ENCODE results near the gene FA2H.
"Not testable (repeated sequence)": the region's sequence is repeated elsewhere in the genome, so short reads cannot be mapped to it uniquely, and the experiment has no call there.

FA2H gene

DNA sequence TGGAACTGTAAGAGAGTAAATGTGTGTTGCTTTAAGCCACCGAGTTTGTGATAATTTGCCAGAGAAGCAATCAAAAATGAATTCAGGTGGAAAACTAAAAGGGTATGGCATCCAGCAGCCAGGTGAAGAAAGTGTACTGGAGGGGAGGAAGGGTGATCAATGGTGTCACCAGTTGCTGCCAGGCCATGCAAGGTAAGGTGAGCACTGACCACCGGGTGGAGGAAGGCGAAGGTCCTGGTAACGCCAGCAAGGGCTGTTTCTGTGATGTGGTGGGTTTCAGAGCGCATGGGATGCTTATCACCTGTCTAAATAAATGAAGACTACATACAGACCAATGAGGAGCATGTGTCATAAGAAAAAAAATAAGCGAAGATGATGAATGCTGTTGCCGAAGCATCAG is 6.9 kb downstream of the FA2H start:
- no peak overlapping the region for H3K18ac ChIP-seq (ENCODE audit: low read length)
- H2BK5ac ChIP-seq (ENCODE audit: low read length), result no peak overlapping the region
- no peak overlapping the region for H4K8ac ChIP-seq (ENCODE audit: low read depth, low read length)
- no peak overlapping the region for H2BK120ac ChIP-seq (ENCODE audit: low read depth, low read length)
- no peak overlapping the region for H3K4me3 ChIP-seq (ENCODE audit: low read length in 2 of 2)
- no peak overlapping the region for H3K14ac ChIP-seq (ENCODE audit: low read length)
- no peak overlapping the region for H2BK12ac ChIP-seq (ENCODE audit: low read length)
- no peak overlapping the region for H4K91ac ChIP-seq (ENCODE audit: low read depth, low read length, poor library complexity)
- H3K4ac ChIP-seq (ENCODE audit: low read length), result no peak overlapping the region
- no peak overlapping the region for H2AFZ ChIP-seq (ENCODE audit: low read length)
- H3K27ac ChIP-seq (replicated peaks; ENCODE audit: low read length), result no peak overlapping the region
- H3K36me3 ChIP-seq (replicated peaks in 1 of 2; ENCODE audit: control insufficient read depth in 2 of 2, insufficient read depth in 2 of 2, low read length in 2 of 2), result no peaks in the 10 kb centered on the region
- no peaks in the 10 kb centered on the region for H3K79me1 ChIP-seq (ENCODE audit: low read depth, low read length)
- H3K4me2 ChIP-seq (ENCODE audit: insufficient read depth, low read length, poor library complexity, severe bottlenecking), result no peak overlapping the region
- H3K9me3 ChIP-seq (replicated peaks in 1 of 2; ENCODE audit: control insufficient read depth in 2 of 2, insufficient read depth in 1 of 2, low read depth in 1 of 2, low read length in 2 of 2), result no peaks in the 10 kb centered on the region
- DNase-seq (ENCODE audit: low spot score), result no peak
- H2AK5ac ChIP-seq (ENCODE audit: low read depth, low read length), result no peak overlapping the region
- no peak overlapping the region for H2BK15ac ChIP-seq (ENCODE audit: low read length)
- H3K23ac ChIP-seq (ENCODE audit: low read depth, low read length, poor library complexity), result no peak overlapping the region
- no peaks in the 10 kb centered on the region for H3K4me1 ChIP-seq (ENCODE audit: control insufficient read depth in 2 of 2, insufficient read depth in 1 of 2, low read depth in 1 of 2, low read length in 2 of 2)
- peaks cover 2 to 43% (median 6%) of the 10 kb centered on the region in 3 experiments for H3K27me3 ChIP-seq (ENCODE audit: control insufficient read depth in 3 of 3, insufficient read depth in 3 of 3, low read depth in 1 of 3, low read length in 3 of 3)
- no CpG with 5 or more reads among the region's 7 CpGs for WGBS, 2 donors (ENCODE audit: extremely low coverage in 2 of 2, insufficient read length in 2 of 2, insufficient replicate concordance in 1 of 2)
- no peak overlapping the region for H3K9ac ChIP-seq (ENCODE audit: low read depth, low read length, poor library complexity)

DNA sequence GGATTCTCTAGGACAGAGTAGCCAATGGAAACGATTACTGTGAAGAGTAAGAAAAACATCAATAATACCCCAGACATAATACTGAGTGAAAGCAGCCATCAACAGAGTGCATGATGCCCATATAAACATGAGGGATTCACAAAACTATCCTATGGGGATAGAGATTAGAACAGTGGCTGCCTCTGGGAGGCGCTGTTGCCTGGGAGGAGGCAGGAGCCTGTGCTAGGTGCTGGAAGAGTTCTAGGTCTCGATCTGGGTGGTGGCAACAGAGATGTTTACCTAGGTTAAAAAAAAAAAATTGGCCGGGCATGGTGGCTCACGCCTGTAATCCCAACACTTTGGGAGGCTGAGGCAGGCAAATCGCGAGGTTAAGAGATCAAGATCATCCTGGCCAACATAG is 7.9 kb downstream of the FA2H start:
- no peak overlapping the region for H2BK12ac ChIP-seq (ENCODE audit: low read length)
- H2AK5ac ChIP-seq (ENCODE audit: low read depth, low read length), result no peak overlapping the region
- H3K9me3 ChIP-seq (replicated peaks in 1 of 2; ENCODE audit: control insufficient read depth in 2 of 2, insufficient read depth in 1 of 2, low read depth in 1 of 2, low read length in 2 of 2), result no peaks in the 10 kb centered on the region
- H2AFZ ChIP-seq (ENCODE audit: low read length), result no peak overlapping the region
- H2BK120ac ChIP-seq (ENCODE audit: low read depth, low read length), result no peak overlapping the region
- H4K8ac ChIP-seq (ENCODE audit: low read depth, low read length), result no peak overlapping the region
- H3K36me3 ChIP-seq (replicated peaks in 1 of 2; ENCODE audit: control insufficient read depth in 2 of 2, insufficient read depth in 2 of 2, low read length in 2 of 2), result no peaks in the 10 kb centered on the region
- no peak overlapping the region for H2BK15ac ChIP-seq (ENCODE audit: low read length)
- H3K9ac ChIP-seq (ENCODE audit: low read depth, low read length, poor library complexity), result no peak overlapping the region
- H3K18ac ChIP-seq (ENCODE audit: low read length), result no peak overlapping the region
- no peak overlapping the region for H3K27ac ChIP-seq (replicated peaks; ENCODE audit: low read length)
- H3K4me2 ChIP-seq (ENCODE audit: insufficient read depth, low read length, poor library complexity, severe bottlenecking), result no peak overlapping the region
- no peak overlapping the region for H4K91ac ChIP-seq (ENCODE audit: low read depth, low read length, poor library complexity)
- H3K4me3 ChIP-seq (ENCODE audit: low read length in 2 of 2), result no peak overlapping the region
- no peaks in the 10 kb centered on the region for H3K79me1 ChIP-seq (ENCODE audit: low read depth, low read length)
- H3K23ac ChIP-seq (ENCODE audit: low read depth, low read length, poor library complexity), result no peak overlapping the region
- H3K14ac ChIP-seq (ENCODE audit: low read length), result no peak overlapping the region
- no peak overlapping the region for H3K4ac ChIP-seq (ENCODE audit: low read length)
- H3K27me3 ChIP-seq (ENCODE audit: control insufficient read depth in 3 of 3, insufficient read depth in 3 of 3, low read depth in 1 of 3, low read length in 3 of 3), result peaks cover 0 to 33% (median 1%) of the 10 kb centered on the region in 3 experiments
- no peak for DNase-seq (ENCODE audit: low spot score)
- no peak overlapping the region for H2BK5ac ChIP-seq (ENCODE audit: low read length)
- WGBS, 2 donors (ENCODE audit: extremely low coverage in 2 of 2, insufficient read length in 2 of 2, insufficient replicate concordance in 1 of 2), result no CpG with 5 or more reads among the region's 7 CpGs
- H3K4me1 ChIP-seq (ENCODE audit: control insufficient read depth in 2 of 2, insufficient read depth in 1 of 2, low read depth in 1 of 2, low read length in 2 of 2), result no peaks in the 10 kb centered on the region

DNA sequence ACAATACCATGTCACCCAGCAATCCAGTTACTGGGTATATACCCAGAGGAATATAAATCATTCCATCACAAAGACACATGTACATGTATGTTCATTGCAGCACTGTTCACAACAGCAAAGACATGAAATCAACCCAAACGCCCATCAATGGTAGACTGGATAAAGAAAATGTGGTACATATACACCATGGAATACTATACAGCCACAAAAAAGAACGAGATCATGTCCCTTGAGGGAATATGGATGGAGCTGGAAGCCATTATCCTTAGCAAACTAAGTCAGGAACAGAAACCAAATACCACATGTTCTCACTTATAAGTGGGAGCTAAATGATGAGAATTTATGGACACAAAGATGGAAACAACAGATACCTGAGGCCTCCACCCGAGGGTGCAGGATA is 10.4 kb downstream of the FA2H start:
- not testable (repeated sequence) for H2BK12ac ChIP-seq (ENCODE audit: low read length); H3K4ac ChIP-seq (ENCODE audit: low read length); H2AFZ ChIP-seq (ENCODE audit: low read length); H3K79me1 ChIP-seq (ENCODE audit: low read depth, low read length); H2BK15ac ChIP-seq (ENCODE audit: low read length); H4K91ac ChIP-seq (ENCODE audit: low read depth, low read length, poor library complexity); H3K9ac ChIP-seq (ENCODE audit: low read depth, low read length, poor library complexity); H3K4me3 ChIP-seq (ENCODE audit: low read length in 2 of 2); H4K8ac ChIP-seq (ENCODE audit: low read depth, low read length); H2BK5ac ChIP-seq (ENCODE audit: low read length); H3K36me3 ChIP-seq (replicated peaks in 1 of 2; ENCODE audit: control insufficient read depth in 2 of 2, insufficient read depth in 2 of 2, low read length in 2 of 2); H3K23ac ChIP-seq (ENCODE audit: low read depth, low read length, poor library complexity); DNase-seq (ENCODE audit: low spot score); H3K4me1 ChIP-seq (ENCODE audit: control insufficient read depth in 2 of 2, insufficient read depth in 1 of 2, low read depth in 1 of 2, low read length in 2 of 2); H2BK120ac ChIP-seq (ENCODE audit: low read depth, low read length); H2AK5ac ChIP-seq (ENCODE audit: low read depth, low read length); H3K14ac ChIP-seq (ENCODE audit: low read length); H3K18ac ChIP-seq (ENCODE audit: low read length); H3K4me2 ChIP-seq (ENCODE audit: insufficient read depth, low read length, poor library complexity, severe bottlenecking); H3K27ac ChIP-seq (replicated peaks; ENCODE audit: low read length); H3K9me3 ChIP-seq (replicated peaks in 1 of 2; ENCODE audit: control insufficient read depth in 2 of 2, insufficient read depth in 1 of 2, low read depth in 1 of 2, low read length in 2 of 2)
- H3K27me3 ChIP-seq (ENCODE audit: control insufficient read depth in 3 of 3, insufficient read depth in 3 of 3, low read depth in 1 of 3, low read length in 3 of 3), result peaks cover 0 to 19% (median 0%) of the 10 kb centered on the region in 3 experiments
- WGBS, 2 donors (ENCODE audit: extremely low coverage in 2 of 2, insufficient read length in 2 of 2, insufficient replicate concordance in 1 of 2), result no CpG with 5 or more reads among the region's 3 CpGs

DNA sequence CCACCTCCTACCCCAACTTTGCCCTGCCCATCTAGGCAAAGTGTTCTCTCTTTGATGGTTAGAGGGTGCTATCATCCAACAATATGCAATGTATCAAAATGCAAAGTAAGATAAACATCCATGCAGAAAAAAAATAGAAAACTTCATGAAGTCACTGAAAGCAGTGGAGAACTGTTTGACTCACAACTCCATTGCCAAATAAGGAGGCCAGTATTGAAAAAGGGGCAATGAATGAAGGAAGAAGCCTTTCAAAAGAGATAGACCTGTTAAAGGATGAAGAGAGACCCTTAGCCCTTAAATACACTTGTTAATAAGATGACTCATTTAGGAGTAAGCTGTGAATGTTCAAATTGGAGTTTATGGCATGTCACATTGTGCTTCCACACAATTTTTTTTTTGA is 13.0 kb downstream of the FA2H start:
- peaks cover 0 to 16% (median 0%) of the 10 kb centered on the region in 3 experiments for H3K27me3 ChIP-seq (ENCODE audit: control insufficient read depth in 3 of 3, insufficient read depth in 3 of 3, low read depth in 1 of 3, low read length in 3 of 3)
- H2AFZ ChIP-seq (ENCODE audit: low read length), result no peak overlapping the region
- H3K9me3 ChIP-seq (replicated peaks in 1 of 2; ENCODE audit: control insufficient read depth in 2 of 2, insufficient read depth in 1 of 2, low read depth in 1 of 2, low read length in 2 of 2), result no peaks in the 10 kb centered on the region
- DNase-seq (ENCODE audit: low spot score), result no peak
- no peak overlapping the region for H4K91ac ChIP-seq (ENCODE audit: low read depth, low read length, poor library complexity)
- no peak overlapping the region for H2AK5ac ChIP-seq (ENCODE audit: low read depth, low read length)
- H3K18ac ChIP-seq (ENCODE audit: low read length), result no peak overlapping the region
- H3K27ac ChIP-seq (replicated peaks; ENCODE audit: low read length), result no peak overlapping the region
- no peak overlapping the region for H2BK5ac ChIP-seq (ENCODE audit: low read length)
- H3K4ac ChIP-seq (ENCODE audit: low read length), result no peak overlapping the region
- H3K9ac ChIP-seq (ENCODE audit: low read depth, low read length, poor library complexity), result no peak overlapping the region
- H3K4me1 ChIP-seq (ENCODE audit: control insufficient read depth in 2 of 2, insufficient read depth in 1 of 2, low read depth in 1 of 2, low read length in 2 of 2), result no peaks in the 10 kb centered on the region
- no peak overlapping the region for H2BK120ac ChIP-seq (ENCODE audit: low read depth, low read length)
- H4K8ac ChIP-seq (ENCODE audit: low read depth, low read length), result no peak overlapping the region
- no peak overlapping the region for H3K14ac ChIP-seq (ENCODE audit: low read length)
- H2BK15ac ChIP-seq (ENCODE audit: low read length), result no peak overlapping the region
- no peak overlapping the region for H2BK12ac ChIP-seq (ENCODE audit: low read length)
- no peak overlapping the region for H3K23ac ChIP-seq (ENCODE audit: low read depth, low read length, poor library complexity)
- no peak overlapping the region for H3K4me3 ChIP-seq (ENCODE audit: low read length in 2 of 2)
- no peaks in the 10 kb centered on the region for H3K36me3 ChIP-seq (replicated peaks in 1 of 2; ENCODE audit: control insufficient read depth in 2 of 2, insufficient read depth in 2 of 2, low read length in 2 of 2)
- H3K79me1 ChIP-seq (ENCODE audit: low read depth, low read length), result no peaks in the 10 kb centered on the region
- H3K4me2 ChIP-seq (ENCODE audit: insufficient read depth, low read length, poor library complexity, severe bottlenecking), result no peak overlapping the region

Data from neuronal stem cell (in vitro differentiated cells).